Endodermal cell (in vitro differentiated cells): Measurements from ENCODE around the gene KCP. TPM values are rescaled to one million over a fixed set of nuclear protein-coding genes. Genes with fewer than 3 reads are reported as not detected.

Experiments
- DNase-seq: peaks from one replicate; pipeline ENCODE4 v3.0.0-alpha.2; 2017
- H3K27ac ChIP-seq: 2 replicates; pipeline ENCODE4 v1.5.1; 2013; ENCODE audit warnings: mild to moderate bottlenecking, low read depth, low read length, moderate library complexity
- H3K27me3 ChIP-seq: 2 replicates; pipeline ENCODE4 v1.6.1; 2013; ENCODE audit warnings: mild to moderate bottlenecking, low read length, moderate library complexity; ENCODE audit not compliant: insufficient read depth, control insufficient read depth, poor library complexity, severe bottlenecking
- H3K36me3 ChIP-seq: 2 replicates; pipeline ENCODE4 v1.7.0; 2013; ENCODE audit warnings: mild to moderate bottlenecking, low read length, moderate library complexity; ENCODE audit not compliant: control insufficient read depth, insufficient read depth
- H3K4me1 ChIP-seq: one replicate; pipeline ENCODE4 v1.7.0; 2013; ENCODE audit warnings: low read length; ENCODE audit not compliant: control insufficient read depth, insufficient read depth
- H3K4me3 ChIP-seq: 2 replicates; pipeline ENCODE4 v1.5.1; 2013; ENCODE audit warnings: mild to moderate bottlenecking, low read length, moderate library complexity
- H3K9ac ChIP-seq: 2 replicates; pipeline ENCODE4 v1.6.1; 2013; ENCODE audit warnings: mild to moderate bottlenecking, low read length, moderate library complexity; ENCODE audit not compliant: poor library complexity, severe bottlenecking; ENCODE audit errors: extremely low read depth
- H3K9me3 ChIP-seq: 2 replicates; pipeline ENCODE4 v1.6.1; 2013; ENCODE audit warnings: mild to moderate bottlenecking, low read length, moderate library complexity; ENCODE audit not compliant: control insufficient read depth
- H3K27ac Mint-ChIP-seq: 2 replicates; pipeline ENCODE4 v1.8.0; 2020; ENCODE audit warnings: mixed read lengths
- H3K27me3 Mint-ChIP-seq: 2 replicates; pipeline ENCODE4 v1.8.0; 2021; ENCODE audit warnings: mild to moderate bottlenecking, mixed read lengths; ENCODE audit not compliant: insufficient read depth
- H3K36me3 Mint-ChIP-seq: 2 replicates; pipeline ENCODE4 v1.8.0; 2020; ENCODE audit warnings: low read depth, mixed read lengths
- H3K4me1 Mint-ChIP-seq: 2 replicates; pipeline ENCODE4 v1.8.0; 2020; ENCODE audit warnings: mixed read lengths
- H3K4me3 Mint-ChIP-seq: 2 replicates; pipeline ENCODE4 v1.8.0; 2020; ENCODE audit warnings: mild to moderate bottlenecking, moderate library complexity, mixed read lengths
- H3K9me3 Mint-ChIP-seq: 2 replicates; pipeline ENCODE4 v1.8.0; 2020; ENCODE audit warnings: mild to moderate bottlenecking, mixed read lengths
- WGBS, 2 experiments: methylation state at CpG; one replicate each; pipeline versions ENCODE4 v1.1.5 to v1.1.7; 2013; ENCODE audit warnings: missing lambda C conversion rate in 2 of 2, mixed read lengths in 1 of 2; ENCODE audit not compliant: insufficient coverage in 1 of 2, insufficient read length in 1 of 2; 5-methylcytosine and 5-hydroxymethylcytosine counted together
- total RNA-seq, 2 donors: library from RNA; stranded (reverse); fragmentation: NEBNext Ultra II Directional in 1 of 2; extraction: Animal tissue kit (Norgen Biotek cat#: 25700) in 1 of 2; gene quantifications; 2 replicates in 1 of 2; 3 replicates in 1 of 2; pipeline ENCODE4 v1.2.1, GENCODE V29; 2021
- TF ChIP-seq, protein P1 (sequence below): fragments of 200-600 bp; sonication (generic); conservative IDR thresholded peaks from 2 replicates; pipeline ENCODE4 v1.5.0; 2021; ENCODE audit warnings: antibody characterized with exemption, mild to moderate bottlenecking

Gene KCP
- total RNA-seq, 2 donors from 2014 or later: 21.1 to 33.3 TPM

DNA sequence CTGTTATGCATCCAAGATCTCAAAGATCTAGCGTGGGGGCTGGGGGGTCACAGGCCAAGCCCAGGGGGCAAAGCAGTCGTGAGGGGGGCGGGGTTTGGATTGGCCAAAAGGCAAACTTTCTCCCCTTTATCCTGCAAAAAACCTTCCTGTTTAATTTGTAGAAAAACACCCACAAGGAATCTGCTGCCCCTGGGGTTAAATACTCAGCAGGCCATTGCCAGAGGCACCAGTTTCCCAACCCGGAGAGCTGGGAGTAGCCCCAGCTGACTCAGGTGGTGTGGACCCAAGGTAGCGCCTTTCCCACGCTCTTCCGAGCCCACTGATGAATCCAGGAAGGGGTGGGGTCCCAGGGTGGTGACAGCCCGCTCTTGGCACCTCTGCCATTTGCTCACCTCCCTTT, 21.4 kb downstream of the KCP start:
- H3K36me3 Mint-ChIP-seq: peaks cover 2% of the 10 kb centered on the region
- H3K4me1 ChIP-seq: no peaks in the 10 kb centered on the region
- 79 to 81% methylated on average over 5 to 8 of the region's 8 CpGs for WGBS, 2 experiments
- H3K27ac Mint-ChIP-seq: no peak overlapping the region
- H3K27me3 ChIP-seq: no peaks in the 10 kb centered on the region
- no peaks in the 10 kb centered on the region for H3K9me3 ChIP-seq
- H3K9ac ChIP-seq: no peak overlapping the region
- no peaks in the 10 kb centered on the region for H3K9me3 Mint-ChIP-seq
- H3K36me3 ChIP-seq: no peaks in the 10 kb centered on the region
- TF ChIP-seq, protein P1, sequence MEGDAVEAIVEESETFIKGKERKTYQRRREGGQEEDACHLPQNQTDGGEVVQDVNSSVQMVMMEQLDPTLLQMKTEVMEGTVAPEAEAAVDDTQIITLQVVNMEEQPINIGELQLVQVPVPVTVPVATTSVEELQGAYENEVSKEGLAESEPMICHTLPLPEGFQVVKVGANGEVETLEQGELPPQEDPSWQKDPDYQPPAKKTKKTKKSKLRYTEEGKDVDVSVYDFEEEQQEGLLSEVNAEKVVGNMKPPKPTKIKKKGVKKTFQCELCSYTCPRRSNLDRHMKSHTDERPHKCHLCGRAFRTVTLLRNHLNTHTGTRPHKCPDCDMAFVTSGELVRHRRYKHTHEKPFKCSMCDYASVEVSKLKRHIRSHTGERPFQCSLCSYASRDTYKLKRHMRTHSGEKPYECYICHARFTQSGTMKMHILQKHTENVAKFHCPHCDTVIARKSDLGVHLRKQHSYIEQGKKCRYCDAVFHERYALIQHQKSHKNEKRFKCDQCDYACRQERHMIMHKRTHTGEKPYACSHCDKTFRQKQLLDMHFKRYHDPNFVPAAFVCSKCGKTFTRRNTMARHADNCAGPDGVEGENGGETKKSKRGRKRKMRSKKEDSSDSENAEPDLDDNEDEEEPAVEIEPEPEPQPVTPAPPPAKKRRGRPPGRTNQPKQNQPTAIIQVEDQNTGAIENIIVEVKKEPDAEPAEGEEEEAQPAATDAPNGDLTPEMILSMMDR: no peak
- no peak overlapping the region for H3K27ac ChIP-seq
- peaks cover 3% of the 10 kb centered on the region for H3K4me1 Mint-ChIP-seq
- H3K27me3 Mint-ChIP-seq: peaks cover 9% of the 10 kb centered on the region
- no peak for DNase-seq
- H3K4me3 ChIP-seq: no peak overlapping the region
- no peak overlapping the region for H3K4me3 Mint-ChIP-seq

DNA sequence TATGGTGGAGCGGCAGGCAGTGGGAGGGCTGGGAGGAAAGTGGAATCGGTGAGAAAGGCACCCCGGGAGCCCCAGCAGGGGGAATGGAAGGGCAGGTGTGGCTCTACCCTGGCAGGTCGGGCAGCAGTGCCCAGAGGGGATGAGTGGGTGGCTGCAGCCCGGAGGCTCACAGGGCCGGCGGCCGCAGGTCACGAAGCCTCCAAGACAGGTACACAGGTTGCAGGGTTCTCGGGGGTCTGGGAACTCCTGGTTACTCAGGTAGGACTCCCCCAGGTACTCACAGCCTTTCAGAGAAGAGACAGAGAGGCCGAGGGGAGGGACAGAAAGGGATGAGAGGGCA, 21.8 kb downstream of the KCP start:
- TF ChIP-seq, protein P1: no peak
- no peak overlapping the region for H3K4me3 Mint-ChIP-seq
- H3K9me3 Mint-ChIP-seq: no peaks in the 10 kb centered on the region
- Histone ChIP-seq H3K9ac (no peak overlapping the region), H3K27me3 (no peaks in the 10 kb centered on the region), H3K27ac (no peak overlapping the region), H3K4me3 (no peak overlapping the region), H3K4me1 (no peaks in the 10 kb centered on the region), H3K36me3 (no peaks in the 10 kb centered on the region), H3K9me3 (no peaks in the 10 kb centered on the region)
- H3K36me3 Mint-ChIP-seq: peaks cover 2% of the 10 kb centered on the region
- peaks cover 4% of the 10 kb centered on the region for H3K4me1 Mint-ChIP-seq
- no peak for DNase-seq
- no peak overlapping the region for H3K27ac Mint-ChIP-seq
- WGBS, 2 experiments: 84 to 89% methylated on average over 6 to 11 of the region's 11 CpGs
- H3K27me3 Mint-ChIP-seq: peaks cover 9% of the 10 kb centered on the region

DNA sequence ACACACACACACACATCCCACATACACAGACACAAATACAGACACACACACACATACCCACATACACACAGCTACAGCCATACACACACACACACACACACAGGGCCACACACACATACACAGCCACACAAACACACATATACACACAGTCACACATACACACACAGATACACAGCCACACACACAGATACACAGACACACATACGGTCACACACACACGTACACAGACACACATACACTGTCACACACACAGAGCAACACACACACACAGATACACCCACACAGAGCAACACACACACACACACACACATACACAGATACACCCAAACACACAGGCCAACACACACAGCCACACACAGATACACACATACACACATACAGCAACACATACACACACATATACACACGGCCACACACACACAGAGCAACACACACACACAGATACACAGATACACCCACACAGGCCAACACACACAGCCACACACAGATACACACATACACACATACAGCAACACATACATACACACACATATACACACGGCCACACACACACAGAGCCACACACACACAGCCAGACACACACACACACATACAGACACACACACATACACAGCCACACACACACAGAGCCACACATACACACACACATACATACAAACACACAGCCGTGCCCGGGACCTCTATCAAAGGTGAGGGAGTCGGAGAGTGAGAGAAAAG, 22.3 kb downstream of the KCP start:
- H3K9me3 Mint-ChIP-seq: peaks cover 3% of the 10 kb centered on the region

More for the DNA sequence above, 22.3 kb downstream of the KCP start:
- Histone ChIP-seq H3K9me3 (no peaks in the 10 kb centered on the region), H3K4me3 (no peak overlapping the region), H3K4me1 (no peaks in the 10 kb centered on the region), H3K27ac (no peak overlapping the region), H3K27me3 (no peaks in the 10 kb centered on the region), H3K36me3 (no peaks in the 10 kb centered on the region), H3K9ac (no peak overlapping the region)
- Mint-ChIP-seq H3K4me3 (no peak overlapping the region), H3K27ac (no peak overlapping the region), H3K4me1 (peaks cover 4% of the 10 kb centered on the region), H3K36me3 (peaks cover 4% of the 10 kb centered on the region), H3K27me3 (peaks cover 9% of the 10 kb centered on the region)
- no peak for DNase-seq
- TF ChIP-seq, protein P1: no peak
- WGBS, 2 experiments: 73 to 88% methylated on average over 3 to 7 of the region's 7 CpGs
